ENCODE results near the gene STX10.
A peak's percentile ranks its signal among the peaks of the same experiment; 100 is the strongest.
"Not testable (repeated sequence)": the region's sequence is repeated elsewhere in the genome, so short reads cannot be mapped to it uniquely, and the experiment has no call there.

STX10 gene

GRCh38 chr19:13164343-13165161 lies 14.4 kb upstream of the STX10 start:
- DNase-seq (ENCODE audit: low read depth), result no peak

- DNase-seq (ENCODE audit: low read depth), result no peak
Measured at GRCh38 chr19:13163609-13164342, 13.6 kb upstream of the STX10 start.

GRCh38 chr19:13162724-13163608 lies 12.8 kb upstream of the STX10 start:
- peak; percentile 81 for DNase-seq (ENCODE audit: low read depth)

GRCh38 chr19:13160557-13160956 lies 10.4 kb upstream of the STX10 start:
- DNase-seq (ENCODE audit: low read depth), result no peak

GRCh38 chr19:13159713-13160112 lies 9.5 kb upstream of the STX10 start:
- no peak for DNase-seq (ENCODE audit: low read depth)

- peak; percentile 68 for DNase-seq (ENCODE audit: low read depth)
Measured at GRCh38 chr19:13155472-13156359, 5.5 kb upstream of the STX10 start.

GRCh38 chr19:13154911-13155471 lies 4.8 kb upstream of the STX10 start:
- DNase-seq (ENCODE audit: low read depth), result peak; percentile 69

GRCh38 chr19:13154241-13154778 lies 4.1 kb upstream of the STX10 start:
- DNase-seq (ENCODE audit: low read depth), result peak; percentile 63

- no peak for DNase-seq (ENCODE audit: low read depth)
Measured at GRCh38 chr19:13153569-13154240, 3.5 kb upstream of the STX10 start.

- peak; percentile 93 for DNase-seq (ENCODE audit: low read depth)
Measured at GRCh38 chr19:13152974-13153568, 2.9 kb upstream of the STX10 start.

- no peak for DNase-seq (ENCODE audit: low read depth)
Measured at GRCh38 chr19:13152356-13152973, 2.3 kb upstream of the STX10 start.

GRCh38 chr19:13151605-13152355 lies 1.6 kb upstream of the STX10 start:
- DNase-seq (ENCODE audit: low read depth), result peak; percentile 93

GRCh38 chr19:13150931-13151604 lies 893 bp upstream of the STX10 start:
- no peak for DNase-seq (ENCODE audit: low read depth)

GRCh38 chr19:13149628-13150186 lies 468 bp downstream of the STX10 start:
- DNase-seq (ENCODE audit: low read depth), result no peak

- DNase-seq (ENCODE audit: low read depth), result not testable (repeated sequence)
Measured at GRCh38 chr19:13149173-13149627, 975 bp downstream of the STX10 start.

- DNase-seq (ENCODE audit: low read depth), result no peak
Measured at GRCh38 chr19:13146763-13147563, 3.2 kb downstream of the STX10 start.
